Duodenal mucosa (tissue), 2 donors: ENCODE measurements around the gene RAB31.

Experiments
- H3K27ac ChIP-seq: one replicate; pipeline ENCODE4 v1.7.0; 2013; ENCODE audit warnings: low read depth, low read length
- H3K27me3 ChIP-seq, 2 donors: one replicate each; pipeline ENCODE4 v1.7.0; 2013; ENCODE audit warnings: low read length in 2 of 2, control low read depth in 1 of 2; ENCODE audit not compliant: insufficient read depth in 2 of 2, control insufficient read depth in 1 of 2
- H3K36me3 ChIP-seq, 2 donors: one replicate each; pipeline ENCODE4 v1.7.0; 2013; ENCODE audit warnings: low read length in 2 of 2, control low read depth in 1 of 2; ENCODE audit not compliant: insufficient read depth in 2 of 2, control insufficient read depth in 1 of 2
- H3K4me1 ChIP-seq, 2 donors: one replicate each; pipeline ENCODE4 v1.7.0; 2013; ENCODE audit warnings: low read length in 2 of 2, control low read depth in 1 of 2; ENCODE audit not compliant: insufficient read depth in 2 of 2, control insufficient read depth in 1 of 2
- H3K4me3 ChIP-seq, 2 donors: one replicate each; pipeline ENCODE4 v1.7.0; 2013; ENCODE audit warnings: low read length in 2 of 2, low read depth in 1 of 2
- H3K9ac ChIP-seq, 2 donors: one replicate each; pipeline ENCODE4 v1.7.0; 2013; ENCODE audit warnings: low read length in 2 of 2, low read depth in 1 of 2
- H3K9me3 ChIP-seq, 2 donors: one replicate each; pipeline ENCODE4 v1.7.0; 2013; ENCODE audit warnings: low read length in 2 of 2, control low read depth in 1 of 2; ENCODE audit not compliant: control insufficient read depth in 1 of 2

Gene RAB31

GRCh38 chr18:9824474-9824832 lies 116.4 kb downstream of the RAB31 start:
- Histone ChIP-seq H3K4me3 (no peak overlapping the region), H3K9ac (no peak overlapping the region), H3K36me3 (no peaks in the 10 kb centered on the region), H3K9me3 (no peaks in the 10 kb centered on the region), H3K4me1 (peaks cover 27 to 33% of the 10 kb centered on the region in 2 donors), H3K27ac (peak overlapping the region; percentile 11), H3K27me3 (no peaks in the 10 kb centered on the region)

- Histone ChIP-seq H3K4me3 (peak overlapping the region in 1 of 2 donors; percentile 10), H3K27ac (peak overlapping the region; percentile 30), H3K9ac (no peak overlapping the region), H3K4me1 (peaks cover 27 to 33% of the 10 kb centered on the region in 2 donors), H3K27me3 (no peaks in the 10 kb centered on the region), H3K36me3 (no peaks in the 10 kb centered on the region), H3K9me3 (no peaks in the 10 kb centered on the region)
Measured at GRCh38 chr18:9824952-9825371, 116.9 kb downstream of the RAB31 start.

GRCh38 chr18:9825571-9826073 lies 117.5 kb downstream of the RAB31 start:
- Histone ChIP-seq H3K9ac (no peak overlapping the region), H3K9me3 (no peaks in the 10 kb centered on the region), H3K4me3 (peak overlapping the region in 1 of 2 donors; percentile 29), H3K4me1 (peaks cover 27 to 34% of the 10 kb centered on the region in 2 donors), H3K27me3 (no peaks in the 10 kb centered on the region), H3K36me3 (no peaks in the 10 kb centered on the region), H3K27ac (peak overlapping the region; percentile 30)

GRCh38 chr18:9826685-9827084 lies 118.6 kb downstream of the RAB31 start:
- Histone ChIP-seq H3K4me3 (no peak overlapping the region), H3K4me1 (peaks cover 38 to 43% of the 10 kb centered on the region in 2 donors), H3K36me3 (no peaks in the 10 kb centered on the region), H3K9me3 (no peaks in the 10 kb centered on the region), H3K27ac (no peak overlapping the region), H3K27me3 (no peaks in the 10 kb centered on the region), H3K9ac (no peak overlapping the region)

GRCh38 chr18:9827211-9827792 lies 119.2 kb downstream of the RAB31 start:
- Histone ChIP-seq H3K4me1 (peaks cover 40 to 43% of the 10 kb centered on the region in 2 donors), H3K27ac (no peak overlapping the region), H3K27me3 (no peaks in the 10 kb centered on the region), H3K4me3 (no peak overlapping the region), H3K9me3 (no peaks in the 10 kb centered on the region), H3K36me3 (no peaks in the 10 kb centered on the region), H3K9ac (no peak overlapping the region)

- Histone ChIP-seq H3K4me3 (no peak overlapping the region), H3K9me3 (no peaks in the 10 kb centered on the region), H3K9ac (no peak overlapping the region), H3K36me3 (no peaks in the 10 kb centered on the region), H3K27me3 (no peaks in the 10 kb centered on the region), H3K4me1 (peaks cover 40 to 43% of the 10 kb centered on the region in 2 donors), H3K27ac (peak overlapping the region; percentile 4)
Measured at GRCh38 chr18:9827793-9828505, 119.8 kb downstream of the RAB31 start.

- H3K9ac ChIP-seq: no peak overlapping the region
- no peaks in the 10 kb centered on the region for H3K9me3 ChIP-seq
- no peaks in the 10 kb centered on the region for H3K27me3 ChIP-seq
- no peak overlapping the region for H3K27ac ChIP-seq
- H3K4me3 ChIP-seq: no peak overlapping the region
- no peaks in the 10 kb centered on the region for H3K36me3 ChIP-seq
- peaks cover 40 to 43% of the 10 kb centered on the region in 2 donors for H3K4me1 ChIP-seq
Measured at GRCh38 chr18:9828506-9829396, 120.7 kb downstream of the RAB31 start.

- no peak overlapping the region for H3K27ac ChIP-seq
- H3K27me3 ChIP-seq: no peaks in the 10 kb centered on the region
- H3K9ac ChIP-seq: no peak overlapping the region
- H3K4me1 ChIP-seq: peaks cover 36 to 41% of the 10 kb centered on the region in 2 donors
- no peak overlapping the region for H3K4me3 ChIP-seq
- H3K9me3 ChIP-seq: no peaks in the 10 kb centered on the region
- no peaks in the 10 kb centered on the region for H3K36me3 ChIP-seq
Measured at GRCh38 chr18:9829397-9829712, 121.3 kb downstream of the RAB31 start.

GRCh38 chr18:9831036-9831722 lies 123.1 kb downstream of the RAB31 start:
- Histone ChIP-seq H3K27ac (no peak overlapping the region), H3K4me3 (no peak overlapping the region)

More at GRCh38 chr18:9831036-9831722, 123.1 kb downstream of the RAB31 start:
- Histone ChIP-seq H3K9me3 (no peaks in the 10 kb centered on the region), H3K27me3 (no peaks in the 10 kb centered on the region), H3K36me3 (no peaks in the 10 kb centered on the region), H3K4me1 (peaks cover 21 to 24% of the 10 kb centered on the region in 2 donors), H3K9ac (no peak overlapping the region)
